ENCODE results near the gene OR52I2. TPM values are rescaled to one million over a fixed set of nuclear protein-coding genes. Genes with fewer than 3 reads are reported as not detected.

Gene OR52I2
- total RNA-seq (2014; rRNA removed; shearing (Covaris generic)) = not detected in 2 replicates

DNA sequence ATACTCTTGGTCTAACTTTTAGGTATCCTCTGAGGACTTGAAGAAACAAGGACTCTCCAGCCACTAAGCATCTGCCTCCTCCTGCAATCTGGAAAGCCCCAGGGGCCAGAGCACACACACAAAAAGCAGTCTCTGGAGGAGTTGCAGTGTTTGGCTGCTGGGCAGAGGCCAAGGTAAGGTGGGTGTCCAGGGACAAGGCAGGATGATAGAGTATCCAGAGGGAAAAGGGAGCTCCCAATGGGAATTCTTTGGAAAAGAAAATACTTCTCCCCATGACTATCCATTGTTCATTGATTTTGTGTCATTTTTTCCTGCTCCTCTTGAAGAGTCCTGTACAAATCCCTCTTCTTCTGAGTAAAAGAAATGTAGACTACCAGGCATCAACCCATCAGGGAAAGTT is at the start of gene OR52I2:
Gene OR52I2, plus strand, starts transcription at position 301 of the 400 bp plus-strand sequence.
- no peak within 1 kb of the TSS for H3K4me3 ChIP-seq (ENCODE audit: insufficient read depth, low read depth, low read length)
- DNase-seq = no peak
- no peaks in the 10 kb centered on the region for H3K27me3 ChIP-seq (ENCODE audit: control insufficient read depth, insufficient read depth, low read length)
- no peaks in the 10 kb centered on the region for H3K36me3 ChIP-seq (replicated peaks; ENCODE audit: control insufficient read depth, insufficient read depth, low read length)

DNA sequence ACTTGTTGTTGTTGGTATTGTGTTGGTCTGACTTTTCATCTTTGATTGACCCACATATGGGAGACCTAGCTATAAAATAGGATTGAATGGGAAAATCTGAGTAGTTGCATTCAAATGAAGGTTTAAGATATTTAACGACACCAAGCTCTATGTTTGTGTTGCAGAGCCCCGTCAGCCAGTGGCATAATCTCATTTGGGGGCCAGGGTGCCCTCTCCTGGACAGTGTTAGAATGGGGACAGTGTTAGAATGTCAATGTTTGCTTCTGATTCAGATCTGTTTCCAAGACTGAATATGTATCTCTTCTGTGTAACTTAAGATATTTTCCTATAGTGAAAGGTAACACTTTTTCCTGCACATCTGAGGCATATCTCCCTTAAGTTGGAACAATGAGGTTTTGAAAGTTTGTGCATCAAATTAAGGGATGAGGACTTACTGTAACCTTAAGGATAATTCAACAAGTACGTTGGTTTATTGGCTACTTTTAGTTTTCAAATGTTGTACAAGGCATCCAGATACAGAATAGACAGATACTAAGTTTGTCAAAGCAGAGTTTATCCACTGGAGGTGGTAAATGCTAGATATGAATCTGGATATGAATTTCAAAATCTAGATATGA is 41.8 kb upstream of the OR52I2 start:
- H3K27me3 ChIP-seq (ENCODE audit: control insufficient read depth, insufficient read depth, low read length) = no peaks in the 10 kb centered on the region; the same call in 1 of the 2 replicates
- H3K4me3 ChIP-seq (ENCODE audit: insufficient read depth, low read depth, low read length) = no peak overlapping the region
- no peaks in the 10 kb centered on the region for H3K36me3 ChIP-seq (replicated peaks; ENCODE audit: control insufficient read depth, insufficient read depth, low read length)
- peak; percentile 46 for DNase-seq

DNA sequence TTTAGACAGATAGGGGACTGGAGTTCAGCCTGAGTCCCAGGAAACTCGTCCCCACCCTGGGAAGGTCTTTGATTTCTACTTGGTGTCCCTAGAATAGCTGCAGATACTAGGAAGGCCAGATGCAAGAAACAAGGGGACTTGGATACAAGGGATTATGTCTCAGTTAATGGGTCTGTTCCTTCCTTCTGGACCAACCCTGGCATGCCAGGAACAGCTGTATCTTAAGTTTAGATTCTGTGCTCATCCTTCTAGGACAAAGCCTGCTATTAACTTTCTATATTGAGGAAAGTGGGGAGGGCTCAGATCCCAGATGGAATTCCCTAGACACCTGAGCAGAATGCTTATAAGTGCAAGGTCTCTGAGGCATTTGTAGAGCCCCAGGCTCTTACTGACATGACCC is 40.5 kb upstream of the OR52I2 start:
- DNase-seq = no peak
- H3K4me3 ChIP-seq (ENCODE audit: insufficient read depth, low read depth, low read length) = no peak overlapping the region

DNA sequence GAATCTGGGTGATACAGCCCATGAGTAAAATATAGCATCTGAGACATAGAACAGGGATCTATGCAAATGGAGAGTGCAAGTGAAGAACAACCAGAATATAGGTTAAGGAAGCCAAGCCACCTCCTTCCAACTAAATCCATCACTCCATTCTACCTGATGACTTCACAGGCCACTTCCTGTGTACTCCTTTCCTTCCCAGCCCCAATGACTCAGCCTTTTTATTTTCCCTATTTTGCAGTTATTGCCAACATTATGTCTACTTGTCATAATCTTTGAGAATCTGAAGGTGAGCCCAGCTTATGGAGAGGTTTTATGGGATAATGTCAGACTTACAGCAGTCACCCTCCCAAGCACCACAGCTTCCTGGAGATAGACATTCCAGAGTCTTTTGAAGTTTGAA is 38.0 kb upstream of the OR52I2 start:
- no peak overlapping the region for H3K4me3 ChIP-seq (ENCODE audit: insufficient read depth, low read depth, low read length)
- no peaks in the 10 kb centered on the region for H3K36me3 ChIP-seq (replicated peaks; ENCODE audit: control insufficient read depth, insufficient read depth, low read length)
- DNase-seq = no peak
- no peaks in the 10 kb centered on the region; the same call in 1 of the 2 replicates for H3K27me3 ChIP-seq (ENCODE audit: control insufficient read depth, insufficient read depth, low read length)

More for the DNA sequence above, 40.5 kb upstream of the OR52I2 start:
- H3K36me3 ChIP-seq (replicated peaks; ENCODE audit: control insufficient read depth, insufficient read depth, low read length) = no peaks in the 10 kb centered on the region
- no peaks in the 10 kb centered on the region; the same call in 1 of the 2 replicates for H3K27me3 ChIP-seq (ENCODE audit: control insufficient read depth, insufficient read depth, low read length)

DNA sequence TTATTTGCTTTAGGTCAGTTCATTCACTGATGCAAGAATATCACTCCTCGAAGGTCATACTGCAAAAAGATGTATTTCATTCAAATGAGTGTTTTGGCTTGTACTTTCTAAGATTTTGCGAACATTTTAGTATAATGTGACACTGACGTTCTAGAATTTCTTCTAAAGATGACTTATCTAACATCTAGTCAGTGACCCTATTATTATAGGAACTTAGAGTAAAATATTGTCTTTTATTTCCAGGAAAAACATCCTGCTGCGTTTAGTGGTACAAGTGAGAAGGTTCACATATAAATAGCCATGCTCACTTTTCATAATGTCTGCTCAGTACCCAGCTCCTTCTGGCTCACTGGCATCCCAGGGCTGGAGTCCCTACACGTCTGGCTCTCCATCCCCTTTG is 36.7 kb upstream of the OR52I2 start, which contains the start of gene OR52M1:
Gene OR52M1, plus strand, starts transcription at position 301 of the 400 bp plus-strand sequence. Its CDS starts 0 bp downstream, at position 301.
- Histone ChIP-seq H3K27me3 (ENCODE audit: control insufficient read depth, insufficient read depth, low read length) (no peaks in the 10 kb centered on the region; the same call in 1 of the 2 replicates), H3K36me3 (replicated peaks; ENCODE audit: control insufficient read depth, insufficient read depth, low read length) (no peaks in the 10 kb centered on the region), H3K4me3 (ENCODE audit: insufficient read depth, low read depth, low read length) (no peak within 1 kb of the TSS)
- DNase-seq = no peak

DNA sequence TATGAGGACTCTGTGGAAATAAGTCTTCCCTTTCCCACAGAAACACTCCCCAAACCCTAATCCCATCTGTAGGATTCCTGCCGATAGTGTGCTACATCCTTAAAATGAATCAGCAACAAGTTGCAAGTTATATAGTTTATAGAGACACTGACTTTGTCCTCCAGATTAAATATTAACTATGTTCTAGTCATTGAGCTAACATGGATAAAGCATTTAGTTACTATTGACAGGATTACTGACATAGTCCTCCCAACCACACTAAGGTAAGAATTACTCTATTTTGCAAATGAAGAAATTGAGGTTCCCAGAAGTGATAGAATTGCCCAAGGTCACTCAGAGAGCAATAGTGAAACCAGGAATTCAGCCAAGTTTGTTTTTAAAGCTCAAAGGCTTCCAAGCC is 34.7 kb upstream of the OR52I2 start:
- Histone ChIP-seq H3K36me3 (replicated peaks; ENCODE audit: control insufficient read depth, insufficient read depth, low read length) (no peaks in the 10 kb centered on the region), H3K27me3 (ENCODE audit: control insufficient read depth, insufficient read depth, low read length) (no peaks in the 10 kb centered on the region; the same call in 1 of the 2 replicates), H3K4me3 (ENCODE audit: insufficient read depth, low read depth, low read length) (no peak overlapping the region)
- no peak for DNase-seq

DNA sequence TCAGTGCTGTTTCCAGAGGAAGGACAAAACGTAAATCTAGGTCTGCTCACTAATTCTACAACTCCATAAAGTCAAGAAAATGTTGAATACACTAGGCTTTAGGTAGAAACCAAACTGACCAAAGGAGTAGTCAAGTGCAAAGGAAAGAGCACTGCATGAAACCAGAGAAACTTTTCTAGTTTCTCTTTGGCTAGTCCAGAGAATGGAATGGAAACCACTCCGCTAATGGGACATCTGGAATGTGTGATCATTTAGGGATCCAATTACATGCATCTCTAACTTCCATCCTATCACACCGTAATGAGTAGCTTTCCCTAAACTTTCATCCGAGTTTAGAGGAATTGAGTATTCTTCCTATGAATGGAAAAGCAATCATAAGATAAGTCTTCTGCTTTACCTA is 34.1 kb upstream of the OR52I2 start:
- no peak for DNase-seq
- Histone ChIP-seq H3K27me3 (ENCODE audit: control insufficient read depth, insufficient read depth, low read length) (no peaks in the 10 kb centered on the region; the same call in 1 of the 2 replicates), H3K4me3 (ENCODE audit: insufficient read depth, low read depth, low read length) (no peak overlapping the region), H3K36me3 (replicated peaks; ENCODE audit: control insufficient read depth, insufficient read depth, low read length) (no peaks in the 10 kb centered on the region)

DNA sequence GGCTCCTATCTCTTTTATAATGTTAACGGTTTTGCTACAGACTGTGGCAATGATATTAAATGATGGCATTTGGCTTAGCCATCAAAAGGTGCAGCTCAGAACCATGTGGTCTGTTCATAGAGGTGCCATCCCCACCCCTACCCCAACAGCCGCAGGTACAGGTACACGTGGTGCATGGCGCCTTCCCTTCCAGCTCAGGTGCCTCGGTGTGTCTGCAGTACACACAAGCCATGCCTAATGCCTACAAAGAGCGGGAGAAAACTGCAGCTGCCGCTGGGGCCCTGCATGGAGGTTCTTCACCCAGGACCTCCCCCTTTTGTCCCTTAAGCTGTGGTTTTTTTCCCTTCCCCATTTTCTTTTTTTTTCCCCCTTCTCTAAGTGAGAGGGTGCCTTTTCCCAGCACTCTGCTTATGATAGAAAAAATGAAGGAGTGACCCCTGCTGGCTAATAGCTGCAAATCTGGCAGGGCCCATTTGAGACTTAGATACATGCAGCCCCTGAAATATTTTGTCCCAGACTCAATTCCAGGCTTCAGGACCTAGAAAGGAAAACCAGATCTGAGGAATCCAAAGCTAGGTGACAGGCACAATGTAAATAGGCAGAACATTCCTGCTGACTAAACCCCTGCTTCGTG is 30.1 kb upstream of the OR52I2 start:
- Histone ChIP-seq H3K27me3 (ENCODE audit: control insufficient read depth, insufficient read depth, low read length) (no peaks in the 10 kb centered on the region), H3K36me3 (replicated peaks; ENCODE audit: control insufficient read depth, insufficient read depth, low read length) (no peaks in the 10 kb centered on the region), H3K4me3 (ENCODE audit: insufficient read depth, low read depth, low read length) (no peak overlapping the region)
- peak; percentile 22 for DNase-seq

DNA sequence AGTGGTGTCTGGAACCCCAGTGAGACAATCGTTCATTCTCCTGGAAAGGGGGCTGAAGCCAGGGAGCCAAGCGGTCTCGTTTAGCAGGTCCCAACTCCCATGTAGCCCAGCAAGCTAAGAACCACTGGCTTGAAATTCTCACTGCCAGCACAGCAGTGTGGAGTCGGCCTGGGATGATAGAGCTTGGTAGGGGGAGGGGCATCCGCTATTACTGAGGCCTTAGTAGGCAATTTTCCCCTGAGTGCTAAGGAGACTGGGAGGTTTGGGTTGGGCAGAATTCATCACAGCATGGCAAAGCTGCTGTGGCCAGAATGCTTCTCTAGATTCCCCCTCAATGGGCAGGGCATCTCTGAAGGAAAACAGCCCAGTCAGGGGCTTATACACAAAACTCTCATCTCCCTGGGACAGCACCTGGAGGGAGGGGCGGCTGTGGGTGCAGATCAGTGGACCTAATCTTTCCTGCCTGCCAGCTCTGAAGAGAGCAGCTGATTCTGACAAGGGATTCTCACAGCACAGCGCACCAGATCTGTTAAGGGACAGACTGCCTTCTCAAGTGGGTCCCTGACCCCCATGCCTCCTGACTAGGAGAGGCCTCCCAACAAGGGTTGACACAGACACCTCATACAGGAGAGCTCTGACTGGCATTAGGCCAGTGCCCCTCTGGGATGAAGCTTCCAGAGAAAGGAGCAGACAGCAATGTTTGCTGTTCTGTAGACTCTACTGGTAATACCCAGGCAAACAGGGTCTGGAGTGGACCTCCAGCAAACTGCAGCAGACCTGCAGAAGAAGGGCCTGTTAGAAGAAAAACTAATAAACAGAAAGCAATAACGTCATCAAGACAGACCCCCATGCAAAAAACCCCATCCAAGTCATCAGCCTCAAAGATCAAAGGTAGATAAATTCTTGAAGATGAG is 21.8 kb upstream of the OR52I2 start:
- no peaks in the 10 kb centered on the region for H3K36me3 ChIP-seq (replicated peaks; ENCODE audit: control insufficient read depth, insufficient read depth, low read length)
- DNase-seq = no peak
- no peaks in the 10 kb centered on the region for H3K27me3 ChIP-seq (ENCODE audit: control insufficient read depth, insufficient read depth, low read length)
- H3K4me3 ChIP-seq (ENCODE audit: insufficient read depth, low read depth, low read length) = no peak overlapping the region

DNA sequence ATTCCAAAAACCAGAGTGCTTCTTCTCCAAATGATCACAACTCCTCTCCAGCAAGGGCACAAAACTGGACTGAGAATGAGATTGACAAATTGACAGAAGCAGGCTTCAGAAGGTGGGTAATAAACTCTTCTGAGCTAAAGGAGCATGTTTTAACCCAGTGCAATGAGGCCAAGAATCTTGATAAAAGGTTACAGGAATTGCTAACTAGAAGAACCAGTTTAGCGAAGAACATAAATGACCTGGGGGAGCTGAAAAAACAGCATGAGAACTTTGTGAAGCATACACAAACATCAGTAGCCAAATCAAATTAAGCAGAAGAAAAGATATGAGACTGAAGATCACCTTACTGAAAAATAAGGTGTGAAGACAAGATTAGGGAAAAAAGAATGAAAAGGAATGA is 21.1 kb upstream of the OR52I2 start:
- Histone ChIP-seq H3K27me3 (ENCODE audit: control insufficient read depth, insufficient read depth, low read length) (no peaks in the 10 kb centered on the region), H3K36me3 (replicated peaks; ENCODE audit: control insufficient read depth, insufficient read depth, low read length) (no peaks in the 10 kb centered on the region), H3K4me3 (ENCODE audit: insufficient read depth, low read depth, low read length) (no peak overlapping the region)
- no peak for DNase-seq

DNA sequence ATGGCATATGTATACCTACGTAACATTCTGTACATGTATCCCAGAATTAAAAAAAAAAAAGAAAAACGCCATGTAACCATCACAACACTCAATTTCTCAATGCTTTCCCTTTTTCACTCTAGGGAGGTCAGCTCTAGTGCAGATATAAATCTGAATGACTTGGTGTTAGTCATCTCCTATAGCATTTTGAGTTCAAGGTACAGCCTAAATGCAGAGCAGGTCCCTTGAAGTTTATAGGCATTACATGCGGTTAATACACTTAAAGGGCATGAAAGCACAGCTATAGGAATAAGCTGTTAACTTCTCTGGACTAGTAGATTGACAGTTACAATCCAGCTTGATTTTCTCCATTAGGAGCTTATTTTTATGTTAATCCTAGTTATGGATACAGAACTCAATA is 16.2 kb upstream of the OR52I2 start:
- H3K4me3 ChIP-seq (ENCODE audit: insufficient read depth, low read depth, low read length) = no peak overlapping the region
- no peak for DNase-seq
- H3K27me3 ChIP-seq (ENCODE audit: control insufficient read depth, insufficient read depth, low read length) = no peaks in the 10 kb centered on the region
- no peaks in the 10 kb centered on the region for H3K36me3 ChIP-seq (replicated peaks; ENCODE audit: control insufficient read depth, insufficient read depth, low read length)

DNA sequence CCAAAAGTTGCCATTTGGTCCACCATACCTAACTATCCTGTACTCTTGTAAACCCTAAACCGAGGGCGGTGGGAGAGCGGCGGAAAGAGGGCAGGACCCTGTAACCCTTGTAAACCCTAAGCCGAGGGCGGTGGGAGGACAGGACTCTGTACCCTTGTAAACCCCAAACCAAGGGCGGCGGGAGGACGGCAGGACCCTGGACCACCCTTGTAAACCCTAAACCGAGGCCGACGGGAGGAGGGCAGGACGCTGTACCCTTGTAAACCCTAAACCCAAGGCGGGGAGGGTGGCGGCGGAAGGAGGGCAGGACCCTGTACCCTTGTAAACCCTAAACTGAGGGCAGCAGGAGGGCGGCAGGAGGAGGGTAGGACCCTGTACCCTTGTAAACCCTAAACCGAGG is 12.5 kb upstream of the OR52I2 start:
- Histone ChIP-seq H3K27me3 (ENCODE audit: control insufficient read depth, insufficient read depth, low read length) (no peaks in the 10 kb centered on the region), H3K4me3 (ENCODE audit: insufficient read depth, low read depth, low read length) (no peak overlapping the region), H3K36me3 (replicated peaks; ENCODE audit: control insufficient read depth, insufficient read depth, low read length) (no peaks in the 10 kb centered on the region)
- DNase-seq = no peak

DNA sequence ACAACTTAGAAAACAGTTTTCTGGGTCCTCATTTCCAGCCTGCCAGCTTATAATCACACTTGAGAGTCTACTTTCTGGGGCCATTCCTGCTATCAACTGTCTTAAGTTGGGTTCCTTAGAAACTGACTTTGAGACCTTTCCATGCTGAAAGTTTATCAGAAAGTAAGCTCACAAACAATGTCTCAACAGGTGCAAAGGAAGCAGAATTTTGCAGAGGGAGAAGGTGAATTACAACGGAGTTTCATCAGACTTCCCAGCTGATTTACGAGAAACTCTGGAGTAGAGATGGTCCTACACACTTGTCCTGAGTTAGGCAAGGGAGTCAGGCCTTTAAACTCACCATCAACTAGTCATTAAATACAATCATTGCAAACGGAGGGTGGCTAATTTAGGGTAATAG is 4.7 kb upstream of the OR52I2 start:
- H3K36me3 ChIP-seq (replicated peaks; ENCODE audit: control insufficient read depth, insufficient read depth, low read length) = no peaks in the 10 kb centered on the region
- no peak for DNase-seq
- H3K27me3 ChIP-seq (ENCODE audit: control insufficient read depth, insufficient read depth, low read length) = no peaks in the 10 kb centered on the region
- no peak overlapping the region for H3K4me3 ChIP-seq (ENCODE audit: insufficient read depth, low read depth, low read length)

DNA sequence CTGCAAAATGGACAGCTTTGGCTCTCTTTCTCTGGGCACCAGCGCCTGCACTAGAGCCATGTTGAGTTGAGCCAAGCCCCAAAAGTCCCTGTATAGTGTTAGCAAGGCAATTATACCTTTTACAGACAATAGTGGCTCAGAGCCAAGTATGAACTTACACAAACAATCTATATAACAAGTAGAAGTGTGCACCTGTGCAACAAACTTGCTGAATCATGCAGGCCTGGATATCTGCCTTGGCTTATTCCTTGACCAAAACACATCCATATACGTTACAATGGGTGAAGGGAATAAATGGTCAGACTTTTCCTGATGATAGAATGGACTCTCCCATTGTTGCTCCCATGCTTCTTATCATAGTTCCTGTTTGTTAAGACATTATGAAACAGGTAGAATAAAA is 3.8 kb upstream of the OR52I2 start:
- H3K27me3 ChIP-seq (ENCODE audit: control insufficient read depth, insufficient read depth, low read length) = no peaks in the 10 kb centered on the region
- no peaks in the 10 kb centered on the region for H3K36me3 ChIP-seq (replicated peaks; ENCODE audit: control insufficient read depth, insufficient read depth, low read length)
- DNase-seq = no peak
- no peak overlapping the region for H3K4me3 ChIP-seq (ENCODE audit: insufficient read depth, low read depth, low read length)
